Thyroid gland (tissue), 4 donors: ENCODE results near the gene MAD2L1. TPM values are rescaled to one million over a fixed set of nuclear protein-coding genes. Genes with fewer than 3 reads are reported as not detected.

Experiments used
- DNase-seq, 2 donors: peaks; one replicate each; pipeline ENCODE4 v3.0.0-alpha.2; 2019
- H3K27ac ChIP-seq, 3 donors: fragments of 200-600 bp; sonication (generic); 1 replicate in 2 of 3; 2 replicates in 1 of 3; pipeline ENCODE4 v1.5.1; 2016 to 2019; ENCODE audit warnings: mild to moderate bottlenecking in 1 of 3, moderate library complexity in 1 of 3
- H3K27me3 ChIP-seq: fragments of 200-600 bp; sonication (generic); one replicate; pipeline ENCODE4 v1.5.1; 2019
- H3K36me3 ChIP-seq, 2 donors: fragments of 200-600 bp; sonication (generic); one replicate each; pipeline ENCODE4 v1.5.1; 2016 to 2019
- H3K4me1 ChIP-seq, 2 donors: fragments of 200-600 bp; sonication (generic); one replicate each; pipeline ENCODE4 v1.5.1; 2017 to 2019
- H3K4me3 ChIP-seq, 3 donors: fragments of 200-600 bp; sonication (generic); replicated peaks in 1 of 3; 1 replicate in 2 of 3; 2 replicates in 1 of 3; pipeline ENCODE4 v1.5.1; 2016; ENCODE audit warnings: mild to moderate bottlenecking in 1 of 3
- H3K9me3 ChIP-seq: fragments of 200-600 bp; sonication (generic); one replicate; pipeline ENCODE4 v1.5.1; 2017
- POLR2A ChIP-seq, 2 donors: fragments of 450-650 bp; IDR thresholded peaks; one replicate each; pipeline ENCODE4 v1.6.1; 2017; ENCODE audit warnings: antibody characterized with exemption in 2 of 2, mild to moderate bottlenecking in 2 of 2, moderate library complexity in 1 of 2
- WGBS, 2 donors: methylation state at CpG; one replicate each; pipeline ENCODE4 v1.1.5; 2017; 5-methylcytosine and 5-hydroxymethylcytosine counted together
- intact Hi-C: fragments of 100-400 bp; cut with DNase I; formaldehyde crosslinking; loops from one replicate; pipeline ENCODE4 v1.15.1; 2023
- total RNA-seq, 4 donors: library from RNA; depleted of rRNA; stranded (reverse); fragments of >200 nt; gene quantifications; one replicate each; pipeline ENCODE4 v1.2.3, GENCODE V29; 2016
- TF ChIP-seq, protein P1 (sequence below), 6 experiments: fragments of 200-600 bp in 3 of 6; fragments of 450-650 bp in 3 of 6; sonication (generic) in 3 of 6; IDR thresholded peaks; one replicate each; pipeline ENCODE4 v1.5.1; 2016 to 2019; ENCODE audit warnings: antibody characterized with exemption in 6 of 6, mild to moderate bottlenecking in 2 of 6, inconsistent platforms in 1 of 6, moderate library complexity in 1 of 6

The MAD2L1 gene
- total RNA-seq, 4 donors from 2014 or later, result 0.89 to 7.8 (median 4.0) TPM

DNA sequence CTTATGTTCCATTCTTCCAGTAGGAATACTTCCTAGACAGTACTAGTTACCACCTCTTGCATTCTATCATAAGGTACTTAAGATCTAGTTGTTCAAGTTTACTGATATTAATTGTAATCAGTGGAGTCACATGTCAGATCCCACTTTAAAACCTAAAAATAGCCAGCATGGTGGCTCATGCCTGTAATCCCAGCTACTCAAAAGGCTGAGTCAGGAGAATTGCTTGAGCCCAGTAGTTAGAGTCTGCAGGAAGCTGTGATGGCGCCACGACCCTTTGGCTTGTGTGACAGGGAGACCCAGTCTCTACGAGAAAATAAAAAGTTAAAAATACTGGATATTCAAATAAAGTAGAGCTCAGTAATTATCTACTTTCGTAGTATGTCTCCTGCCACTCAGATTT lies 57.7 kb downstream of the MAD2L1 start:
- Histone ChIP-seq H3K27me3 (no peaks in the 10 kb centered on the region), H3K4me3 (no peak overlapping the region), H3K27ac (no peak overlapping the region), H3K36me3 (no peaks in the 10 kb centered on the region), H3K4me1 (no peaks in the 10 kb centered on the region), H3K9me3 (no peaks in the 10 kb centered on the region)
- DNase-seq, result no peak
- intact Hi-C loops, result no loop called here
- WGBS, 2 donors, result 94 to 98% methylated on average over 4 of the region's 4 CpGs
- no peak for TF ChIP-seq POLR2A (IDR thresholded peaks at IDR 0.05)
- TF ChIP-seq, protein P1, sequence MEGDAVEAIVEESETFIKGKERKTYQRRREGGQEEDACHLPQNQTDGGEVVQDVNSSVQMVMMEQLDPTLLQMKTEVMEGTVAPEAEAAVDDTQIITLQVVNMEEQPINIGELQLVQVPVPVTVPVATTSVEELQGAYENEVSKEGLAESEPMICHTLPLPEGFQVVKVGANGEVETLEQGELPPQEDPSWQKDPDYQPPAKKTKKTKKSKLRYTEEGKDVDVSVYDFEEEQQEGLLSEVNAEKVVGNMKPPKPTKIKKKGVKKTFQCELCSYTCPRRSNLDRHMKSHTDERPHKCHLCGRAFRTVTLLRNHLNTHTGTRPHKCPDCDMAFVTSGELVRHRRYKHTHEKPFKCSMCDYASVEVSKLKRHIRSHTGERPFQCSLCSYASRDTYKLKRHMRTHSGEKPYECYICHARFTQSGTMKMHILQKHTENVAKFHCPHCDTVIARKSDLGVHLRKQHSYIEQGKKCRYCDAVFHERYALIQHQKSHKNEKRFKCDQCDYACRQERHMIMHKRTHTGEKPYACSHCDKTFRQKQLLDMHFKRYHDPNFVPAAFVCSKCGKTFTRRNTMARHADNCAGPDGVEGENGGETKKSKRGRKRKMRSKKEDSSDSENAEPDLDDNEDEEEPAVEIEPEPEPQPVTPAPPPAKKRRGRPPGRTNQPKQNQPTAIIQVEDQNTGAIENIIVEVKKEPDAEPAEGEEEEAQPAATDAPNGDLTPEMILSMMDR (IDR thresholded peaks at IDR 0.05), result no peak

DNA sequence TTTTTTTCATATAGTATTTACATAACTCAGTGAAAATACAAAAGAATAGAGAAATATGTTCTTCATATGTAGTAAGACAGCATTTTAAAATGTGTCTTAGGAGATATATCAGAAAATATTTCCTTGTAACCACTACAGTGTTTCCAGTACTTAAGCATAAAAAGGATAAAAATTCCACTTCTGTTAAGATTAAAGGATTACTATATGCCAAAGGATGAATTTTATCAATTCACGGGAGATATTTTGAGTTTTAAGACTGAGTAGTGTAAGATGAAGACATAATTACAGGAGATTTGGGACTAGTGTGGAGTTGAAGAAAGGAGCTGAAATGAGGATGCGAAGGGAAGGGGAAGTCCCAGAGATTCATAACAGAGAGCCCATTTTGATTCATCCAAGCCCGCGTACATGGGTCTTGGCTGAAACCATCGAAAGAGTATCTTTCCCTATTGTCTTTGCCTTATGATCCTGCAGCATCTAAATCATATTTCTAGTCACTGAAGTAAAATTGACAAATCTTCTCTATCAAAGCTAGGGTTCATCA lies 58.7 kb downstream of the MAD2L1 start:
- no peaks in the 10 kb centered on the region for H3K9me3 ChIP-seq
- intact Hi-C loops, result no loop called here
- no peak overlapping the region for H3K4me3 ChIP-seq
- no peak for DNase-seq
- H3K36me3 ChIP-seq, result no peaks in the 10 kb centered on the region
- no peaks in the 10 kb centered on the region for H3K4me1 ChIP-seq
- no peak for TF ChIP-seq POLR2A (IDR thresholded peaks at IDR 0.05)
- TF ChIP-seq, protein P1 (IDR thresholded peaks at IDR 0.05), result no peak
- no peaks in the 10 kb centered on the region for H3K27me3 ChIP-seq
- 85 to 88% methylated on average over 5 of the region's 5 CpGs for WGBS, 2 donors
- H3K27ac ChIP-seq, result no peak overlapping the region

DNA sequence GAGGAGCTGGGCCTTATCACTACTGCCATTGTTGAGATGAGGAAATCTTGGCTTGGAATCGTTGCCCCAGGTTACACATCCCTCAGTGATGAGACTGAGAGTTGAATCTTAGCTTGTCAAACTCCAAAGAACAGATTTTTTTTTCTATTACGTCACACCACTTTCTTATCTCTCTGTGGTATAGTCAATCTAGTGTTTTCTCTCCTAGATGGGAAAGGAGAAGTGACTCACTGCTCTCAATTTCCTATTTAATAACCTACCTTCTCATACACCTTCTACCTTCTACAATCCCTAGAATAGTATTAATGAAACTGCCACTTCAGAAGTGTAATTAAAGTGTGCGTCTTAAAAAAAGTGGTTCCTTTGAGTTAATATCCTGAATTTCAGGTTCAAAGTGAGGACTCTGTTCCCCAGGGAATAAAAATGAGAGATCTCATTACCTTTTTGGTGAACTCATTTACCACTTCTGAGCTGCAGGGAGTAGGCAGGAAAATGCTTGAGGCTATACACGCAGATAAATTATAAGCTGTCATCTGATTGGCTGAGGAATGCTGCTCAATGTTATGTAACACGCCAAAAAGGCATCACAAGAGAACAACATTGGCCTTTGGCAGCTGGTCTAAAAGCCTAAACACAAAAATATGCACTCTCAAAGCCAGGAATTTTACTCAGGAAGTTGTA lies 59.3 kb downstream of the MAD2L1 start:
- intact Hi-C loops, result no loop called here
- no peaks in the 10 kb centered on the region for H3K27me3 ChIP-seq
- WGBS, 2 donors, result 51 to 56% methylated on average over 5 of the region's 5 CpGs
- no peaks in the 10 kb centered on the region for H3K4me1 ChIP-seq
- no peaks in the 10 kb centered on the region for H3K36me3 ChIP-seq
- no peak for DNase-seq
- H3K27ac ChIP-seq, result no peak overlapping the region
- no peak overlapping the region for H3K4me3 ChIP-seq
- H3K9me3 ChIP-seq, result no peaks in the 10 kb centered on the region
- TF ChIP-seq POLR2A (IDR thresholded peaks at IDR 0.05), result no peak
- TF ChIP-seq, protein P1 (IDR thresholded peaks at IDR 0.05), result no peak
